Muscle layer of colon (tissue), 2 donors: ENCODE measurements around the gene CCDC51.

Source experiments
- H3K27ac ChIP-seq: one replicate; pipeline ENCODE4 v1.7.0; 2013; ENCODE audit warnings: low read depth, mild to moderate bottlenecking, low read length, moderate library complexity
- H3K27me3 ChIP-seq, 2 donors: one replicate each; pipeline ENCODE4 v1.7.0; 2013; ENCODE audit warnings: low read length in 2 of 2, mild to moderate bottlenecking in 2 of 2; ENCODE audit not compliant: insufficient read depth in 2 of 2, control insufficient read depth in 1 of 2
- H3K36me3 ChIP-seq: one replicate; pipeline ENCODE4 v1.7.0; 2013; ENCODE audit warnings: mild to moderate bottlenecking, low read length; ENCODE audit not compliant: insufficient read depth
- H3K4me1 ChIP-seq: one replicate; pipeline ENCODE4 v1.7.0; 2013; ENCODE audit warnings: mild to moderate bottlenecking, low read length; ENCODE audit not compliant: insufficient read depth
- H3K4me3 ChIP-seq, 2 donors: one replicate each; pipeline ENCODE4 v1.7.0; 2013; ENCODE audit warnings: low read length in 2 of 2, low read depth in 1 of 2, mild to moderate bottlenecking in 1 of 2, moderate library complexity in 1 of 2
- H3K9ac ChIP-seq: one replicate; pipeline ENCODE4 v1.7.0; 2013; ENCODE audit warnings: low read length
- H3K9me3 ChIP-seq: one replicate; pipeline ENCODE4 v1.7.0; 2013; ENCODE audit warnings: mild to moderate bottlenecking, low read length
- donor health status: abdominal sarcoma.
- donor health status: Adenocarcinoma of cecum.

Gene CCDC51

DNA sequence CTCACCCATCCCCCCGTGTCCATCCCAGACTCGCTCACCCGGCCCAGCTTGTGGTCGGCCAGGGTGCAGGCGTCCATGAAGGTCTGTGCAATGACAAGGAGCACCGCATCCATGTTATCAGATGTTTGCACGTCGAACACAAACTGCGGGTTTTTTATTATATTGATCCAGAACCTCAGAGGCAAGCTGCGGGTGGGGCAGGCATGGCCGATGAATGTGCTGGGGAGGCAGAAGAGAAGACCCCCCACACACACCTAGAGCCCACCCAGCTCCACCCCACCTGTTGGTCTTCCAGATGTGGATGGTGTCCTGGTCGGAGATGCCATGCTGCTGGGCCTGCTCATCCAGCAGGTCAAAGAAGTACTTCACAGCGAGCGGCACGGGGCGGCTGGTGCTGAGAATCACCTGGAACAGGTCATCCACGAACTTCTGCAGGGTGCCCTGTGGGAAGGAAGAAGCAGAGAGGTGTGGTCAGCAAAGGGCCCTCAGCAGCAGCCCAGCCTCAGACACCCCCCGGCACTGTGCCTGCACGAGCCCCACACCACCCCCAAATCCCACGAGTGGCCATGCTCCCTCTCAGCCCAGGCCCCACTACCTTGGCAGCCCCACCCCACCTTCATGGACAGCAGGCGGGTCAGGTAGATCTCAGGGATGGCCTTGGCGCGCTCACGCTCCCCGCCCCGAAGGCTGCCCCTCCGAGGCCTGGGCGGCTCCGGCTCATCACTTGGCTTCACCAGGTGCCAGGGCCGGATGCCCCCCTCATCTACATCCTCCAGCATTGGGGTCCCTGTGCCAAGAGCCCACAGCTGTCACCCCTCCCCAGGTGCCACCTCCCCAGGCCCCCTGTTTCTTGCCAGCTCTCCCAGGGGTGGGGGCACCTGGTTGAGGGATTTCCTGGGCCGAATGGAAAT lies 30.4 kb downstream of the CCDC51 start:
- Histone ChIP-seq H3K9ac (no peak overlapping the region), H3K27me3 (no peaks in the 10 kb centered on the region), H3K27ac (no peak overlapping the region), H3K9me3 (no peaks in the 10 kb centered on the region), H3K36me3 (peaks cover 96% of the 10 kb centered on the region), H3K4me3 (no peak overlapping the region), H3K4me1 (peaks cover 8% of the 10 kb centered on the region)

DNA sequence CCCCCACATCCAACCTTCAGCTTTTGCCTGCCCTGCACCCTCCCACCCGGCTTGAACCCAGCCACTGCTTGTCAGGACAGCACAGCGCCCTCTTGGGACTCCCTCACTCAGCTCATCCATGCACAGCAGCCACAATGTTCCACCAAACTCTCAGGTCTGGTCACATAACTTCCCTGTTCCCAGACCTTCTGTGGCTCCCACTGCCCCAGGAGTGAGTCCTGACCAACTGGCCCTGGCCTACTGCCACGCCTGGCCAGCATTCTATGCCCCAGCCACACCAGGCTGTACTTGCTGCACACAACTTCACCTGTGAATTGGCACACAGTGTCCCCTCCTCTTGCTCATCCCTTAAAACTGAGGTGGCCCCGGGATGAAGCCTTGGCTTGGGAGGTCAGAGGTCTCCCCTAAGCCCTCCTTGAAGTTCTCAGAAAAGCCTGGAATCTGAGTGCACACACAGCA lies 31.1 kb downstream of the CCDC51 start:
- Histone ChIP-seq H3K27ac (no peak overlapping the region), H3K4me3 (no peak overlapping the region), H3K4me1 (peaks cover 1% of the 10 kb centered on the region), H3K9ac (no peak overlapping the region), H3K36me3 (peaks cover 96% of the 10 kb centered on the region), H3K9me3 (no peaks in the 10 kb centered on the region), H3K27me3 (no peaks in the 10 kb centered on the region)

DNA sequence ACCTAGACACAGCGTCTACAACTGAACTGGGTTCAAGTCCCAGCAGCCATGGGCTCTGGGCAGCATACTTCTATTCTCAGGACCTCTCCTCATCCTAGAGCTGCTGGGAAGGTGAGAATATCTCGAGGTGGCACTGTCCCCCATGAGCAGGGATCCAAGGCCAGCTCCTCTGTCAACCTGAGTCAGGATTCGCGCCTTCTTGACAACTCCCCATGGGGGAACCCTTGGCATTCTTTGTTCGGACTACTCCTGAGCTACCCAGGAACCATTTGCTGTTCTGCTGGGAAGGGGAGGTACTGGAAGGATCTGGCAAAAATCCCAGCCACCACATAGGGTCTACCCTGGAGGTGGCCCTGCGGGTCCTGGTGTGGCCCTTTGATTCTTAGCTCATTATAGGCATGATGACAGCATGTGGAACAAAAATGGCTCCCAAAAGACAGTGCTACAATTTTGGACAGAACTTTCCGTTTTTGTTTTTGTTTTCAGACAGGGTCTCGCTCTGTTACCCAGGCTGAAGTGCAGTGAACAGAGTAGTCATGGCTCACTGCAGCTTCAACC lies 32.3 kb downstream of the CCDC51 start:
- H3K27me3 ChIP-seq, result no peaks in the 10 kb centered on the region
- H3K27ac ChIP-seq, result no peak overlapping the region
- peaks cover 5% of the 10 kb centered on the region for H3K4me1 ChIP-seq
- no peak overlapping the region for H3K4me3 ChIP-seq
- no peaks in the 10 kb centered on the region for H3K9me3 ChIP-seq
- H3K9ac ChIP-seq, result no peak overlapping the region
- peaks cover 89% of the 10 kb centered on the region for H3K36me3 ChIP-seq

DNA sequence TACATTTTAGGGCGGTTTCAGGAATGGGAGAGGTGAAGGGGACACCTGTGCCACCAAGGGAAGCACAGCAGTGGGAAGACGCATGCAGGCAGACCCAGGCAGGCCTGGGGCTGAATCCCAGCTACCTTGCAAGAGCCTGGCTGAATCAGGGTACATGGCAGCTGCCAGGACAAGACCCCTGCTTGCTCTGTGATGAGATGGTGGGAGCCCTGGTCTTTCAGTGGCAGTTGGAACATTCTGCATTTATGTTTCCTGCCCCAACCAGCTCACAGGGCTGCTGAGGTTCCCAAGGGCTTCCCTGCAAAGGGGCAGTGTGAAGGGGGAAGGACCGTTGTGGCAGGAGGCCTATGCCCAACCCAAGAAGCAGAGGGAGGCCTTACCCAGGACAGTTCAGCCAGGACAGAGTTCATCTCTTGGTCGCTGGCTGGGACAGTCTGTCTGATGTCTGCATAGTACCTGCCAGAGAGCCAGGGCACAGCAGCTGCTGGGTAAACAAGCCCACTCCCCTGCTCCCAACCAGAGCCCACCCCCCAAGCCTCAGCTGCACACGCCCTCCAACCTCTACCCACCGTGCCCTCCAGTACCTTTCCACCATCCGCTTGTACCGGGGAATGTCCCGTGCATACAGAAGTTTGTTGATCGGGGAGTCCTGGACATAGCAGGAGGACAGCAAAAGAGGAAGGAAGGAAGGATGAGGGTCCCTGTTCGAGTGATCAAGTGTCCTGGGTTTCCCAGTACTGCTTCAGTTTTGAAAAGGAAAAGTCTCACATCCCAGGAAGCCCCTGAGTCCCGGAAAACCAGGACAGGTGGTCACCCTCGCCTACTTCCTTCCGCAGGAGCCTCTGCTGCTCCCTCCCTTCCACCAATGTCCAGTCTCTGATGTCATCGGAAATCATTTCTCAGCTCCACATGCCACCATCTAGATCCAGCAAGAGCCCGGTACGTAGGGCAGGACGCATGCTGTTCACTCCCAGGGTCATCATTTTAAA lies 33.2 kb downstream of the CCDC51 start:
- Histone ChIP-seq H3K9ac (no peak overlapping the region), H3K4me3 (no peak overlapping the region), H3K4me1 (peaks cover 14% of the 10 kb centered on the region), H3K9me3 (no peaks in the 10 kb centered on the region), H3K36me3 (peaks cover 81% of the 10 kb centered on the region), H3K27ac (no peak overlapping the region), H3K27me3 (no peaks in the 10 kb centered on the region)

DNA sequence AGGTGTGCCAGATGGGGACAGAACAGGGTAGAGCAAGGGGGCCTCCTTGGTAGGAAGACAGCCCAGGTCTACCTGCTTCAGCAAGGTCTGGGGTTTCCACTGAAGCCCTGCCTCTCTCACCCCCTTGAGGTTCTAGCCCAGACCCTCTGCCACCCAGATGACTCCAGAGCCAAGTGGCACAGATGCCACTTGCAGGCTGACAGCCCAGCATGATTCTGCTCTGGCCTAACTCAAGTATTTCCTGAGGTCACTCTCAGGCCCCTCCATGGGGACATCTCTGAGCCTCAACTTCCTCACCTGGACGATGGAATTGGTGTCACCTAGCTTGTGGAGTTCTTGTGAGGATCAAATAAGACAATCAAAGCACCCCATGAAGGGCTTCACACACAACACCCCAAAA lies 33.9 kb downstream of the CCDC51 start:
- Histone ChIP-seq H3K9ac (no peak overlapping the region), H3K36me3 (peaks cover 73% of the 10 kb centered on the region), H3K4me3 (no peak overlapping the region), H3K27ac (no peak overlapping the region), H3K27me3 (no peaks in the 10 kb centered on the region), H3K9me3 (no peaks in the 10 kb centered on the region), H3K4me1 (peaks cover 17% of the 10 kb centered on the region)

DNA sequence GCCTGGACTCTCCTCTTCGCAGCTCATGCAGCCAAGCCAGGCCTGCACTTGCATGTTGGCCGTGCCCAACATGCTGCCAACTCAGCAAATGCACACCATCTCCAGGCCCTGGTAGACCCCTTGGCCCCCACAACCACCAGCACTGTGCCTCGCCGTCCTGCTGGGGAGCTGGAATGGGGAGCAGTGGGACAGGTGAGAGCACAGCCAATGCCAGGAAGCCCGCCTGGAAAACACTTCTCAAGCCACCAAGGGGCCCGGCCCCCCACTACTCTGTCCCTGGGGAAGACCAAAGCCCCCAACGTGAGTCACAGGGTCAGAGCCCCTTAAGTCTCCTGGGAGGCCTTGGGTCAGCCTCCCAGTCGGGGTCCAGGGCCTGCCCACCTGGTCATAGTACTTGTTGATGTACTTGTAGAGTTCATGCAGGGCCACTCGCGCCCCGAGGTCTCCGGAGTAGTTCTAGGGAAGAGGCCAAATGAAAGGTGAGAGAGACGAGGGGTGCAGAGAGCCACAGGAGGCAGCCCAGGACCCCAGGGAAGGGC lies 34.5 kb downstream of the CCDC51 start:
- Histone ChIP-seq H3K9me3 (no peaks in the 10 kb centered on the region), H3K9ac (no peak overlapping the region), H3K27ac (no peak overlapping the region), H3K4me1 (peaks cover 17% of the 10 kb centered on the region), H3K4me3 (no peak overlapping the region), H3K36me3 (peaks cover 67% of the 10 kb centered on the region), H3K27me3 (no peaks in the 10 kb centered on the region)

DNA sequence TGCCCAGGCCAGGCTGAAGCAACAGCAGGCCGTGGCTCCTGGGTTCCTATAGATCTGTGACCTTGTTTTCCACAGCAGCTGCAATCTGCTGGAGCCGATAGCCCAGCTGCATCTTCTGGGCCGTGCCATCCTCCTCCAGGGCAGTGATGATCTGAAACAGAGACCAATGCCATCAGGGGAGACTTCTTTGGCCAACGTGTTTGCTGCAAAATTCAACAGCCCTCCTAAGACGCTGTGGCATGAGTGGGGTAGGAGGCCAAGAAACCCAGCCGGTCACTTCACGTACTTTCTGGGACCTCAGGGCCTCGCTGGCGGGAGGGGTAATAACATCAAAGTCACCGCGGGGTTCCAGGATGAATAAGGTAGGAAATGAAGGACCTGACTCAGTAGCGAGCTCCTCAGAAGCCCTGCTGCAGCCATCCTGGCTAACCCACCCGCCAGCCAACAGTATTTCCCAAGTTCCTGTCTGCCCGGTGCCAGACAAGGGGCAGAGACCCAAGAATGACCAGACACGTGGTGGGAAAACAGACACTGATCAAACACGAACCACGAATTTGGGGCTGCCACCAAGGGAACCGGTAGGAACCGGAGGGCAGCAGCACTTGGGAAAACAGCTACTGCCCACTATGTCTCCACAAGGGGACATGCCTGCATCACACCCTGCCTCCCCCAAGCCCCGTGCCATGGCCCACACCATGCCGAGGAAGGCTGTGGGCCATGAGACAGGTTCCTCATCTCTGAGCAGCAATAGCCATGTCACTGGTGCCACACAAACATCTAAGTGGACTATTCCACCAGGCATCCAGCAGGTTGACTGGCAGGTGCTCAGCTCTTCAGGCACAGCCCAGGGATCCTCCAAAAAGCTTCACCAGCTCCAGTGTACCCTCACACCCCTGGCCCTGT lies 35.2 kb downstream of the CCDC51 start:
- H3K27me3 ChIP-seq, result no peaks in the 10 kb centered on the region
- H3K9ac ChIP-seq, result no peak overlapping the region
- H3K4me3 ChIP-seq, result no peak overlapping the region
- peak overlapping the region; percentile 46 for H3K27ac ChIP-seq
- peaks cover 62% of the 10 kb centered on the region for H3K36me3 ChIP-seq
- H3K4me1 ChIP-seq, result peaks cover 17% of the 10 kb centered on the region
- no peaks in the 10 kb centered on the region for H3K9me3 ChIP-seq

DNA sequence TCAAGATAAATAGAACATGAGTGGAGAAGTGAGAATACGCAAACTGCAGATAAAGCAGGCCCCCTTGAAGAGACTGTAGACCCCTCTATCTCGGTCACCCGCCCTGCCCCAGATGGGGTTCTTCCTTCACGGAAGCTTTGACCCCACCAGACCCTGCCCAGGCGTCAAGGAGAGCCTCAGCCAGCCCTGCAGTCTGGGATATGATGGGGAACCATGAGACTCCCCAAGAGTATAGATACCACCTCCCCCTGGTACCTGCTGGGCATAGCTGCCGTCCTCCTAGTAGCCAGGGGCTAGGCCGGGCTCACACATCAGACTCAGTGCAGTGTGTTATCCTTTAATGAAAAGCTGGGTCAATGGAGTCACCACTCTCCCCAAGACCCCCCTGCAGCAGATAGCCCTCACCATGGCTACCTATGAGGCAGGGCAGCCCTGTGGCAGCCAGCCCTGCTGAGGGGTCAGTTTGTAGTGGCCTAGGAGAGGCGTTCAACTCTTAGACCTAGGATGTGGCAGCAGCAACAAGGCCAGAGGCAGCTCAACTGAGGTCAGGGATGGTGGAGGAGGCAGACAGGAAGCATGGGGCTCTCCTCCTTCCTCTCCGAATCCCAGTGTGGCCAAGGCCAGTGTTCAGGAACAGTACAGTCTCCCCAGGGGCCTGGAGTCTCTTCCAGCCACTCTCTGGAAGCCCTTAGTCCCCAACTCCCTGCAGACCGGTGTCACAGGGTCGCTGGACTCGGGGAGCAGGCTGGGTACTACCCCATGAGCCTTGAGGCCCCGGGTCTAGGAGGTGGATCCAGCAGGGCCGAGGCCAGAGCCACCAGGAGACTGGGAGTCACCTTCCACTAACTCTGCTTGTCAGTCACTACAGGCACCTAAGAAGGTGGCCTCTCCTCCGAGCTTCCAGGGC lies 36.1 kb downstream of the CCDC51 start:
- H3K9ac ChIP-seq, result no peak overlapping the region
- no peaks in the 10 kb centered on the region for H3K9me3 ChIP-seq
- no peak overlapping the region for H3K4me3 ChIP-seq
- peak overlapping the region; percentile 46 for H3K27ac ChIP-seq
- peaks cover 53% of the 10 kb centered on the region for H3K36me3 ChIP-seq
- no peaks in the 10 kb centered on the region for H3K27me3 ChIP-seq
- peaks cover 17% of the 10 kb centered on the region for H3K4me1 ChIP-seq

DNA sequence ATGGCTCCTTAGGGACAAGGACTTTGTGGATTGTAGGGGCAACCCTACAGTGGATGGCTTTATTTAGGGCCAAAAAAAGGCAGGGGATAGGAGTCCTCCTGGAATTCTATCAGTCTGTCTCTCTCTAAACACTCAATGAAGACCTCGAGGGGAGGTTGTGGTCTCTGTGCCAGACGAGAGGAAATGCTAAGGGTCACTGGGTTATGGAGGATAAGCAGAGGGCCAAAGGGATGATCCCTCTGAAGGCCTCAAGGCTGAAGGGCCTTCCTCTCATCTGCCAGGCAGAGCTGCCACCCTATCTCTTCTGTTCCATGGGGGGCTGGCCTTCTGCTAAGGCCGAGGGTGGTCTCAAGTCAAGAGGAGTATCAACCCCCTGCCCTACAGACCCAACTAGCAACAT lies 37.0 kb downstream of the CCDC51 start:
- H3K36me3 ChIP-seq, result peaks cover 45% of the 10 kb centered on the region
- no peaks in the 10 kb centered on the region for H3K27me3 ChIP-seq
- H3K4me3 ChIP-seq, result no peak overlapping the region
- H3K9ac ChIP-seq, result no peak overlapping the region
- peaks cover 17% of the 10 kb centered on the region for H3K4me1 ChIP-seq
- peak overlapping the region; percentile 93 for H3K27ac ChIP-seq
- H3K9me3 ChIP-seq, result no peaks in the 10 kb centered on the region
